HG02798 (cell line): ENCODE measurements around the gene GRB2.
"Not testable (repeated sequence)": the region's sequence is repeated elsewhere in the genome, so short reads cannot be mapped to it uniquely, and the experiment has no call there.

ENCODE experiments used
- ATAC-seq: cut with Tn5 transposase; IDR thresholded peaks from one replicate; pipeline ENCODE4 v1.9.1; 2021; ENCODE audit warnings: mild to moderate bottlenecking; ENCODE audit not compliant: unreplicated experiment, poor library complexity

Gene GRB2

DNA sequence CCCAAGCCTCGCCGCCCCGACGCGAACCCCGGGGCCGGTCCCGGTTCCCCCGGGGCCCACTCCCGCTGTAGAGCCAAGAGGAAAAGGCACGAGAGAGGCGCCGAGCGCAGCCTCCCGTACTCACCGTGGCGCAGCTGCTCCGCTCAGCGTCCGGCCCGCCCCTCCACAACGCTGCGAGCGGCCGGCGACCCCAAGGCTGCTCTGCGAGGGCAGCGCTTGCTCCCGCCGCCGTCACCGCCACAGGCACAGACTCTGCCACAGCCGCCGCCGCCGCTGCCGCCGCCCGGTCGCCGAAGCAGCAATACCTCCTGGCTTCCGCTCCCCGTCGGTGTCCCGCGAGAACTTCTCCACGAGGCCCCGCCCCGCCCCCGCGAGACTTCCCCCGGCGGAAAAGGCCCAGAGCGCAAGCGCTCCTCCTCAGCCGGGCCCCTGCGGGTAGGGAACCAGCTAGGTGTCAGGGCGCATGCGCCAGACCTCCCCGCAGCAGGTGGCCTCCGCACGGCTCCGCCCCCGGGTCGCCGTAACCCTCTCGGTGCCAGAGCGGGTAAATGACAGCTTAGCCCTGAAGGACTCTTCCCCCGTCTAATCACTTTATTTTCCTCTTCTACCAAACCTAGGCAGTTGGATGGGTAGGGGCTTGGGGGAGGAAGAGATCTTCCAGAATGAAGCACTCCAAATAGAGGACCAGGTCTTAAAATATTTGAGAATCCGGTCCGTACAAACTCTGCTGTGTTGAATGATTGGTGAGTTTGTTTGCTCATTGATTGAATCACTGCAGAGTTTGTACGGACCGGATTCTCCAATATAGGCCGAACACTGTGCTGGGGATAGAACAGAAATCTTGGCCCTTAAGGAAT lies at the start of gene GRB2:
GRB2 (minus strand) TSS at position 314 of the 857 bp plus-strand sequence. CDS start 12,050 bp downstream, outside the sequence.
- peak; percentile 87 for ATAC-seq

DNA sequence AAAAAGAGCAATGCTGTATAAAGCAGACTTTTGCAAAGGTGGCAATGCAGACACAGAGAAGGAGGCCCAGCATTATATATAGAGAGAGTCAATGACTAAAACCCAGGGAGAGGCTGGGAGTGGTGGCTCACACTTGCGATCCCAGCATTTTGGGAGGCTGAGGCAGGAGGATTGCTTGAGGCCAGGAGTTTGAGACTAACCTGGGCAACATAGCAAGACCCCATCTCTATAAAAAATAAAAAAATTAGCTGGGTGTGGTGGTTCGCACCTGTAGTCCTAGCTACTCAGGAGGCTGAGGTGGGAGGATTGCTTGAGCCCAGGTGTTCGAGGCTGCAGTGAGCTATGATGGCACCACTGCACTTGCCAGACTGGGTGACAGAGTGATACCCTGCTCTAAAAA lies 49.2 kb upstream of the GRB2 start:
- not testable (repeated sequence) for ATAC-seq

DNA sequence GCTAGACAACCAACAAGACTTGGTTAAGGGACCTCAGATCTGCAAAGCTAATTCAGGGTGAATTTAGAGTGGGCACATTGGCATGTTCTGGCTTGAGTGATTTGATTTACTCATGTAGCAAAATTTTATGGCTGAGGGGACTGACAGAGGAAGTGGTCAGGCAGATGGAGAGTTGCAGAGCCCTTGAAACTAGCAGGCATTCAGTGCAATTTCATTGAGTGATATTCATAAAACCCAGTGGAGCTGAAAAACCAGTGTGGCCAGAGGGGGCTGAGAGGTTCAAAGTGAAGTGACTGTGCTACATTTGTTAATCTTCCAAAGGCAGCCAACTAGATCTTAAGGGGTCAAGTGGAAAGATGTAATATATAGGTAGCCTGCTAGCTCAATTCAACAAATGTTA lies 48.7 kb upstream of the GRB2 start:
- no peak for ATAC-seq

DNA sequence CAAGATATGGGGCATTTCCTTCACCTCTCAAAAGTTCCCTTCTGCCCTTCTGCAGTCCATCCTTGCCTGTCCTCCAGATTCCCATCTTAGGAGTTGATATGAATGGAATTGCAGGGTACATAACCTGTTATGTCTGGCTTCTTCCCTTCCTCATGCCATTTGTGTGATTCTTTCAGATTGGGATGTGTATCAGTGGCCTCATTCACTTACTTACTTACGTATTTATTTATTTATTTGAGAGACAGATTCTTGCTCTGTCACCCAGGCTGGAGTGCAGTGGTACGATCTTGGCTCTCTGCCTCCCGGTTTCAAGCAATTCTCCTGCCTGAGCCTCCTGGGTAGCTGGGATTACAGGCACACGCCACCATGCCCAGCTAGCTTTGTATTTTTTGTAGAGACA lies 44.8 kb upstream of the GRB2 start:
- ATAC-seq = no peak

DNA sequence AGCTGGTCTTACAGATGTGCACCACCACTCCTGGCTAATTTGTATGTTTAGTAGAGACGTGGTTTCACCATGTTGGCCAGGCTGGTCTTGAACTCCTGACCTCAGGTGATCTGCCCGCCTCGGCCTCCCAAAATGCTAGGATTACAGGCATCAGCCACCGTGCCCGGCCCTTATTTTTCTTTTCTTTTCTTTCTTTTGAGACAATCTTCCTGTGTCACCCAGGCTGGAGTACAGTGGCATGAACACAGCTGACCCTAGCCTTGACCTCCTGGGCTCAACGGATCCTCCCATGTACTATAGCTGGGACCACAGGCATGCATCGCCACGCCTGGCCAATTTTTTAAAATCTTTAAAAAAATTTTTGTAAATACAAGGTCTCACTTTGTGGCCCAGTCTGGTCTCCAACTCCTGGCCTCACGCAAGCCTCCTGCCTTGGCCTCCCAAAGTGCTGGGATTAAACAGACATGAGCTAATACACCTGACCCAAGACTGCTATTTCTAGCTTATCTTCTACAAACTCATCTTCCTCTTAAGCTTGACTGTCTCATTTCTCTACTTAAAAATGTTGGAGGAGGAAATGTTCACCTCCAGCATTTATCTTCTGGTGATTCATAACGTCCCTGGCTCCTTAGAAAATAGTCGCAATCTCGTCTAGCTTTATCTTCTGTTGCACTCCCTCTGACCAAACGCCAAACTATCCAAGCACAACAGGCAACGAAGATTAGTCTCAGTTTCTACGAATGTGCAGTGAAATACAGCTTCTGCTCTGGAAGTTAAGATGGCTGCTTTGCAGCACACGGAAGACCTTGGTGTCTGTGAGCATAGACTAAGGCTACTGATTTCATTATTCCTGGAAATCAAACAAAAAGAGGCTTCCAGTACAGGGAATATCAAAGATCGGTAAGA lies 42.7 kb upstream of the GRB2 start:
- no peak for ATAC-seq

DNA sequence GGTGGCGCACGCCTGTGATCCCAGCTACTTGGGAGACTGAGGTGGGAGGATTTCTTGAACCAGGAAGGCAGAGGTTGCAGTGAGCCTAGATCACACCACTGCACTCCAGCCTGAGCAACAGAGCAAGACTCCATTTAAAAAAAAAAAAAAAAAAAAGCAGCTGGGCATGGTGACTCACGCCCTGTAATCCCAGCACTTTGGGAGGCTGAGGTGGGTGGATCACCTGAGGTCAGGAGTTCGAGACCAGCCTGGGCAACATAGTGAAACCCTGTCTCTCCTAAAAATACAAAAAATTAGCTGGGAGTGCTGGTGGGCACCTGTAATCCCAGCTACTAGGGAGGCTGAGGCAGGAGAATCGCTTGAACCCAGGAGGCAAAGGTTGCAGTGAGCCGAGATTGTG lies 40.4 kb upstream of the GRB2 start:
- not testable (repeated sequence) for ATAC-seq

DNA sequence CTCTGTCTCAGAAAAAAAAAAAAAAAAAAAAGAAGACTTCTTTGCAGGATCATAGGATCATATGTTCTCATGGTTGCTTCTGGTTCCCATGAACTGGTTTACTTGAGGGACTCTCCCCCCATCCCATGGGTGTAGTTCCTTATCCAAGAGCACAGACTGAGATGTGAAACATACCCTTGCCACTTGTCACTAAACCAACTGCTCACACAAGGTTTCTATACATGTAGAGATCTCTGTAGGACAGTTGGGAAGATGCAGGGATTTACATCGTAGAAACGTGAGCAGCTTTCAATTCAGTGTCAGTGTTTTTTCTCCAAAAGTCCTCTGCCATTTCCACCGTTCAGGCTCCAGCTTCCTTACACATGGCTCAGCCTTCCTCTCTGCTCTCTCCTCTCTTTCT lies 39.8 kb upstream of the GRB2 start:
- no peak for ATAC-seq

DNA sequence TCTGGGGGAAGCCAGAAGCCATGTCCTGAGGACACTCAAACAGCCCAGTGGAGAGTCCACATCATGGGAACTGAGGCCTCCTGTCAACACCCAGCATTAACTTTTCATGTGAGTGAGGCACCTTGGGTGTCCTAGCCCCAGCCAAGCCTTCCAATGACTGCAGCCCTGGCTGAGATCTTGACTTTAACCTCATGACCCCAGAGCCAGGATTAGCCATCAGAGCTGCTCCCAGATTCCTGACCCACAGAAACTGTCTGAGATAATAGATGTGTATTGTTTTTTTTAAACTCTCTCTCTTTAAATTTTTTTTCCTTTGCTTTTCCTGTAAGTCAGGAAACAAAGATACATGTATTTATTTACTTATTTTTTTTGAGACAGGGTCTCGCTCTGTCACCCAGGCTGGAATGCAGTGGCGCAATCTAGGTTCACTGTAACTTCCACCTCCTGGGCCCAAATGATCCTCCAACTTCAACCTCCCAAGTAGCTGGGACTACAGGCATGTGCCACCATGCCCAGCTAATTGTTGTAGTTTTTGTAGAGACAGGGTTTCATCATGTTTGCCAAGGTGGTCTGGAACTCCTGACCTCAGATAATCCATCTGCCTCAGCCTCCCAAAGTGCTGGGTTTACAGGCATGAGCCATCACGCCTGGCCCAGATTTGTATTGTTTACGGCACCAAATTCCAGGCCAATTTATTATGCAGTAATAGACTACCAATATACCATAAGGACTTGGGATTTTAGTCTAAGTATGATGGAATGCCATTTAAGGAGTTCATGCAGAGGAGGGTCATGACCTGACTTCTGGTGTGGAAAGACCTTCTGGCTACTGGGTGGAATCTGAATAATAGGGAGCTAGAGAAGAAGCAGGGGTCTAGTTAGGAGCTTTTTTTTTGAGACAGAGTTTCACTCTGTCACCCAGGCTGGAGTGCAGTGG lies 37.0 kb upstream of the GRB2 start:
- no peak for ATAC-seq

DNA sequence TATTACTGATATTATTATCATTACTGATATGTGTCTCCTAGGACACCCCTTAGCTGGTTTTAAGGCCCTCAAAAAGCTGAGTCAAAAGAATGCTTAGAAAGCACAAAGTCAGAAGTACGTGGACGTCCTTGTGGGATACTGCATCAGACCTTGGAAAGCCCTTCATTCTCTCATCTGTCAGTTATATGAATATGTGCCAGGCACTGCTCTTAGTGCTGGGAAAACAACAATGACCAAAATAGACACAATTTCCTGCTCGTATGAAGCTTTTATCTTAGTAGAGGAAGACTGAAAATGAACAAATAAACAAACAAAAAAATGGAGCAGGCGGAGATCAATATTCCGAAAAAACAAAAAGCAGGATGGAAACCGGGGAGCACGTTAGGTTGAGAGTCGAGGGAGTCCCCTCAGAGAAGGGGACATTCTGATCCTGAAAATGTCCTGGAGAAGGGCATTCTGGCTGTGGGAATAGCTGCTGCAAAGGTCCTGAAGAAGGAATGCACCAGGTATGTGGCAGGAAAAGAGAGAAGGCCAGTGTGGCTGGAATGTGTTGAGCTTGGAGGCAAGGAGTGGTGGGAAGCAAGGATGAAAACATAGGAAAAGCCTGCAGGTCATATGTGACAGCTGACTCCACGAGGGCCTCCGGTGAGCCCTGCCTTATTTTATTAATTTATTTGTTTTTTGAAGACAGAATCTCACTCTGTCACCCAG lies 35.4 kb upstream of the GRB2 start:
- ATAC-seq = no peak

DNA sequence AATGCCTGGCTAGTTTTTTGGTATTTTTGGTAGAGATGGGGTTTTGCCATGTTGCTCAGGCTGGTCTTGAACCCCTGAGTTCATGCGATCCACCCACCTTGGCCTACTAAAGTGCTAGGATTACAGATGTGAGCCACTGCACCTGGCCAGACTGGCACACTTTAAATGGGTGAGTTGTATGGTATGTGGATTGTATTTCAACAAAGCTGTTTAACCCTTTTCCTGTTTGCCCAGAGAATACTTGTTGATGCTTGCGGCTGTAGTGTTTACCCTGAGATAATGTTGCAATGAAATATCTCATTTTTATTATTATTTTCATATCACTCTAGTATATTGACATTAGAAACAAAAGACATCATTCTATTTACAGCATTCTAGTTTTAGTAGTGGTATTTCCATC lies 33.8 kb upstream of the GRB2 start:
- ATAC-seq = no peak

DNA sequence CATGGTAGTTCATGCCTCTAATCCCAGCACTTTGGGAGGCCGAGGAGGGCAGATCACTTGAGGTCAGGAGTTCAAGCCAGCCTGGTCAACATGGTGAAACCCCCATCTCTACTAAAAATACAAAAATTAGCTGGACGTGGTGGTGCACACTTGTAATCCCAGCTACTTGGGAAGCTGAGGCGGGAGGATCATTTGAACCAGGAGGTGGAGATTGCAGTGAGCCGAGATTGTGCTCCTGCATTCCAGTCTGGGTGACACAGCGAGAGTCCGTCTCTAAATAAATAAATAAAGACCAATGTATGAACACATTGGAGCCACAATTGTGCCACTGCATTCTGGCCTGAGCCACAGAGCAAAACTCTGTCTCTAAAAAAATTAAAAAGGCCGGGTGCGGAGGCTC lies 31.9 kb upstream of the GRB2 start:
- ATAC-seq = not testable (repeated sequence)

DNA sequence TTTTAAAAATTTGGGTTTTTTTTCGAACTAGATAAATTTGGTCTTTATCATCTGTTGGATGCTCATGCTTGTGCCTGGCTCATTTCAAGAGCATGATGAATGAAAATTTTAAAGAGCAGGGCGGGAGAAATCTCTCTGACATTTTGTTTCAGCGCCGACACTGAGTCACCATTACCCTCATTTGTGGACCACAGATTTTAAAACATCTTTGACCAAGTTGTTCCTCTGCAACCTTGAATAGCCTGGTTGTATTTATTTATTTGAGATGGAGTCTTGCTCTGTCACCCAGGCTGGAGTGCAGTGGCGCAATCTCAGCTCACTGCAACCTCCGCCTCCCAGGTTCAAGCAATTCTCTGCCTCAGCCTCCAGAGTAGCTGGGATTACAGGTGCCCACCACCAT lies 29.0 kb upstream of the GRB2 start:
- ATAC-seq = not testable (repeated sequence)

DNA sequence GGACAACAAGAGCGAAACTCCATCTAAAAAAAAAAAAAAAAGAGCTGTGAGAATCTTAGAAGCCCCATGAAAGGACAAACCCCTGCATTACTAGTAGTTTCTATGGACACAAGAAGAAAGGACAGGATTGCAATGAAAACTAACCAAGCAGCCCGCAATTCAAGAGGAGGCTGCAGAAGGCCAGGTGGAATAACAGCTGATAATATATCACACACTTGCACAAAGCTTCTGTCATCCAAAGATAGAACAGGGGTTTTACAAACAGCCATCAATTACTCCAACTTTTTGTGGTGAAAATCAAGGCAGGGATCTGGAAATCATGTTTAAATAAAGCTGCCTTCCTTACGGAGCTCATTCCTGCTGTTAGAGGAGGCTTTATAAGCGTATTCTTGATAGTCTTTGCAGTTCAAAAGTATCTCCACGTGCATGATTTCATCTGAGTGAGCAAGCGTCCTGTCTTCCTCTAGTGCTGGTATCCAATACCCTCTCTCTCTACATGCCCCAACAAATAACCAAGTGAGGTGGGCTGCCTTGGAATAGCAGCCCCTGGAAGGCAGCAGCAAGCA lies 27.8 kb upstream of the GRB2 start:
- no peak for ATAC-seq

DNA sequence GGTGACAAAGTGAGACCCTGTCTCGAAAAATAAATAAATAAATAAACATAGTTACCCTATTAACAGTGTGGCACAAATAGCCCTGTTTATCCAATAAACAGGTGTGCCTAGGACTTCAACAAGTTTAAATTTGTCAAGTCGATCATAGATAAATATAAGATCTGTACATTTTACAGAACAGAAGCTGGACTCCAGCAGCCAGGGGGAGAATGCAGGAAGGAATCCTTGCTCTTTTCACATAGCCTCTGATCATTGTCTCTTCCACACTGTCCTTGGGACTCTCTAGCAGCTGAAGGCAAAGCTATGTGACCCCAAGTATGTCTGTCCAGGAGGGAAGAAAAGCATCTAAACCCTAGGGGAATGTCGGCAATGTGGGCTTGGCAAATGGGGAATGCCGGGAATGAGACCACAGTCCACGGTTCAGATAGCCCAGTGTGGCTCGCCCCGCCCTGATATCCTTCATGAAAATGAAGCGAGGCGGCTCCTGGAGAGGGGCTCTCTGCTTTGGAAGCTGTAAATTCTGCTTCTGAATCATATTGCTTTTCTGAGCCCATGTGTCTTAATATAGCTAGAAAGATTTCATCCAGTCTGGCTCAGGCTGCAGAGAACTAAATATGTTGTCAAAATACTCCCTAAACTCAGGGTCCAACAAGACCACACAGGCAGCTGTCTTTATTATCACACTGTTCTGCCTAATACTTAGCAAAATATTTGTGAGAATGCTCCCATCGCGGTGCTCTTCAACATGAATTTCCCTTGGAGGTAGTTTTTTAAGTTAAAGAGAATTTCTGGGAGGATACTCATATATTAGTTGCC lies 24.9 kb upstream of the GRB2 start:
- no peak for ATAC-seq

DNA sequence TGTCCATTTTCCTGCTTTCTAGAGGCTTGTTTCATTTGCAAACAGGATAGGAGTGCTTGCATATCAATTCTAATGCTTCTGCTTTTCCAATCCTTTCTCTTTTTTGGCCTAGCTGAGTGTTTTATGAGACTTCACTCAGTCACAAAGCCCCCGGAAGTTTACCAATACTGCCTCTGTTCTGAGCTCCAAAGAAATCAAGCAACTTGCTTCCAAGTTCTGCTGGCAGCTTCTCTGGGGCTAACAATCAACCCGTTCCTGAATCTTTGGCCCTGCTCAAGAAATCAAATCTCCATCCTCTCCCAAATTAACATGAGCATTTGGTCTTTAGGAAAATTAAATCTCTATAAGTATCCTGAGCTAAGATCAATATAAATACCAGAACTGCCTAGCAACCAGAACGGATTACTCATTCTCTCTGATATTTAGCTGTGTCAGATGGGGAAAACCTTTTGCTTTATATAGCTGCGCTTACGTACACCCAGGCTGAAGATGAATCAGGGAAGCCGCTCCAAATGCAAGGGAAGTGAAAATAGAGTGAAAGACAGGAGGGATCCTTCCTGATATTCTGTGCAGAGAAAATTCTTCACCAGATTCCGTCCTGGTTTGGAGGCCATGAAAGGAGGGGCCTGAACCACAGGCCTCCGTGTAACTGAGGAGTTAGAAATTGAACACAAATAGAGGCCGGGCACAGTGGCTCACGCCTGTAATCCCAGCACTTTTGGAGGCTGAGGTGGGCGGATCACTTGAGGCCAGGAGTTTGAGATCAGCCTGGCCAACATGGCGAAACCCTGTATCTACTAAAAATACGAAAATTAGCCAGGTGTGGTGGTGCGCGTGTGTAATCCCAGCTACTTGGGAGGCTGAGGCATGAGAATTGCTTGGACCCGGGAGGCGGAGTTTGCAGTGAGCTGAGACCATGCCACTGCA lies 23.3 kb upstream of the GRB2 start:
- no peak for ATAC-seq

DNA sequence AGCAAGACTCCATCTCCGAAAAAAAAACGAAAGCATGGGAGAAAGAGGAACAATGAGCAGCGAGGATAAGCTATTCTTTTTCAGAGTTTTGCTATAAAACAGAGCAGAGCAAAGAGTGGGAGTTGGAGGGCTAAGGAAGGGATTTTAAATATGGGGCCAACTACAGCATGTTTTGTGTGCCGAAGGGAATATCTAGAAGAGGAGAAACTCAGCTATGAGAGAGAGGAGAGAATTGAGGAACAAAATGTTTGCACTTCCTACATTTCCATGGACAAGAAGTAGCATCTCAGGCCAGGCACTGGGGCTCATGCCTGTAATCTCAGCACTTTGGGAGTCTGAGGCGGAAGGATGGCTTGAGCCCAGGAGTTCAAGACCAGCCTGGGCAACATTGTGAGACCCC lies 13.1 kb upstream of the GRB2 start:
- no peak for ATAC-seq

DNA sequence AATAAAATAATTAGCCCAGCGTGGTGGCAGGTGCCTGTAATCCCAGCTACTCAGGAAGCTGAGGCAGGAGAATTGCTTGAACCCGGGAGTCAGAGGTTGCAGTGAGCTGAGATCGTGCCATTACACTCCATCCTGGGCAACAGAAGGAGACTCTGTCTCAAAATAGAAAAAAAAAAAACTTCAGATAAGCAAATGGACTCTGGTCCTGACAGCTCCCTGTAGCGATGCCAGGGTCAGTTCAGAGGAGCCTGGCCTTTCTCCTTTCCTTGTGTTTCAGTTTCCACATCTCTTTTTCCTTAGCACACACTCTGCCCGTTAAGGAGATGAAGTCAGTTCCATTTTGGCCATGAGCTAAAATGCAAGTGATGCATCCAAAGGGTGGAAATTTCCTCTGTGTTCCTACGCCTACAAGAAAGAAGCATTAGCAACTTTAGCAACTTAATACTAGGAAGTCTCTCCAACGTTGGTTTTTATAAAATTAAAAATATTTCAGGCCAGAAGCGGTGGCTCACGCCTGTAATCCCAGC lies 11.6 kb upstream of the GRB2 start:
- ATAC-seq = no peak
